T1000 (cell line): ENCODE measurements around the gene TSEN54.
"Not testable (repeated sequence)": the region's sequence is repeated elsewhere in the genome, so short reads cannot be mapped to it uniquely, and the experiment has no call there.

Source experiments
- DNase-seq: peaks from one replicate; lab custom pipeline; 2025; ENCODE audit warnings: mixed read lengths; lab: John Stamatoyannopoulos, UW

Gene TSEN54

GRCh38 chr17:75516255-75516618 is at the start of gene TSEN54:
TSS of gene TSEN54 (plus strand) at chr17:75516528. CDS start at chr17:75516561, 33 bp downstream.
- DNase-seq = peak; percentile 88

- no peak for DNase-seq
Observed at GRCh38 chr17:75468291-75468754, 48.0 kb upstream of the TSEN54 start.

- no peak for DNase-seq
Observed at GRCh38 chr17:75468779-75469373, 47.5 kb upstream of the TSEN54 start.

DNA sequence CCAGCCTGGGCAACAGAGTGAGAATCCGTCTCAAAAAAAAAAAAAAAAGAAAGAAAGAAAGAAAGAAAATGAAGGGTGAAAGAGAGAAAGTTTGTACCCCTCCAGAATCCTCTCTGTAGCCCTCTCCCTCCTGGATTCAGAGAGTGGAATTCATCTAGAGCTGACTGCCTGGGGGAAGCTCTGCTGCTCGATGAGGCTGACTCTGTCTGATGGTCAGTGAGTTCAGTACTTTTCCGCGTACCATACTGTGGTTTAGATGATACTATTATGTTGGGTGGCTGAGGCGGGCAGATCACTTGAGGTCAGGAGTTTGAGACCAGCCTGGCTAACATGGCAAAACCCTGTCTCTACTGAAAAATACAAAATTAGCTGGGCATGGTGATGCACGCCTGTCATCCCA is 45.1 kb upstream of the TSEN54 start:
- DNase-seq = no peak

- DNase-seq = no peak
Observed at GRCh38 chr17:75472119-75472518, 44.2 kb upstream of the TSEN54 start.

- no peak for DNase-seq
Observed at GRCh38 chr17:75473246-75473645, 43.1 kb upstream of the TSEN54 start.

DNA sequence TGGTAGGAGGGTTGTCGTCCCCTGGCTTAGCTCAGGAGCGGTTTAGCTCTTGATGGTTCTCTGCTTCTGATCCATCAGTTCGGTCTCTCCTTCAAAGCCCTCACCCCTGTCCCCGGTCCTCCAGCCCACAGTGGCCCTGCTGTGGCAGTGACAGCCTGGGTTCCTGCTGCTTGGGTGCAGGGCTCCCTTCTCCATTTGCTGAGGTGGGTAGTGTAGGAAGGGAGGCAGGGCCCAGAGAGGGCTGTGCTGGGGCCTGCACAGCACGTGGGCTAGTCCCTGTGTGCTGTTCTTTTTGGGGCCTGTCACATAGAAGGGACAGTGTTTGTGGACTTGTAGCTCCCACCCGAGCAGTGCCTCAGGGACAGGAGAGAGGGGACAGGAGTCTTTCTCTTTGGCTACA is 41.6 kb upstream of the TSEN54 start:
- no peak for DNase-seq

DNA sequence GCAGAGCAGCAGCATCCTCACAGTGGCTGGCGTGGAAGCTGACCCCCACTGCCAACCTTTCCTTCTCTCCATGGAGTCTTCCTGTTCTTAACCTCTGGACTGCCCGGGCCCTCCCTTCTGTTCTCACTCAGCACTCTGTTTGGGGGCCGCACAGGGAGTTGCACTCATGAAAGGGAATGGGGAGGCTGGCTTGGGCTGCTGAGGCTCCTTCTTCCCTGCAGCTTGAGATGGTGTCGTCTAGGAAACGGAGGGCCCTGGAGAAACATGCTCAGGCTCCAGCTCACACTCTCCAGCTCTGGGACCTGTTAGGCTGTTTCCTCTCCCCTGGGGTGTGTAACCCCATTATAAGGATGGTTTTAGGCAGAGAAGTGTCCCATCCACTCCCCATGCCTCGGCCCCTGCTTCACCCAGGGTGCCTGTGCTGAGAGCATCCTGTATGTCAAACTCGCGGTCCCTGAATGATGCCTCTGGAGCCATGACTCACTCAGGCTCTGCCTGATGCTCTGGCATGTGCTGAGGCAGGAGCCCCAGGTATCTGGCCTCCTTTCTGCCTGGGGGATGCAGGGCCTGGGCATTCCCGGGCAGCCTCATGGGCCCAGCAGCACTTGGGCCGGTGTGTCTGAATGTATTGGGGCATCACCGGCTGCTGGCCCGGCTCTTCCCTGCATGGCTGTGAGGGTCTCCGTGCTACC is 41.0 kb upstream of the TSEN54 start:
- DNase-seq = no peak

GRCh38 chr17:75475851-75476250 is 40.5 kb upstream of the TSEN54 start:
- DNase-seq = no peak

- DNase-seq = no peak
Observed at GRCh38 chr17:75476271-75476671, 40.1 kb upstream of the TSEN54 start.

- DNase-seq = no peak
Observed at GRCh38 chr17:75476752-75477489, 39.4 kb upstream of the TSEN54 start.

DNA sequence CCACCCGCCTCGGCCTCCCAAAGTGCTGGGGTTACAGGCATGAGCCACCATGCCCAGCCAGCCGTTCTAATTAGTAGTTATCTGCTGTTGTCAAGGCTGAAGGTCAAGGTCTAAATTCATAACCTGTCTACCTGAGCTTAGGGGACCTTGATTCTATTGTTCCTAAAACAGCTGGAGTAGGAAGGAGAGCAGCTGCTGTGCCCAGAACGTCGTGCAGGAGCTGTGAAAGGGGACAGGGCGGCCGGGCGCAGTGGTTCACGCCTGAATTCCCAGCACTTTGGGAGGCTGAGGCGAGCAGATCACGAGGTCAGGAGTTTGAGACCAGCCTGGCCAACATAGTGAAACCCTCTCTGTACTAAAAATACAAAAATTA is 38.9 kb upstream of the TSEN54 start:
- not testable (repeated sequence) for DNase-seq

GRCh38 chr17:75478508-75478907 is 37.8 kb upstream of the TSEN54 start:
- no peak for DNase-seq

DNA sequence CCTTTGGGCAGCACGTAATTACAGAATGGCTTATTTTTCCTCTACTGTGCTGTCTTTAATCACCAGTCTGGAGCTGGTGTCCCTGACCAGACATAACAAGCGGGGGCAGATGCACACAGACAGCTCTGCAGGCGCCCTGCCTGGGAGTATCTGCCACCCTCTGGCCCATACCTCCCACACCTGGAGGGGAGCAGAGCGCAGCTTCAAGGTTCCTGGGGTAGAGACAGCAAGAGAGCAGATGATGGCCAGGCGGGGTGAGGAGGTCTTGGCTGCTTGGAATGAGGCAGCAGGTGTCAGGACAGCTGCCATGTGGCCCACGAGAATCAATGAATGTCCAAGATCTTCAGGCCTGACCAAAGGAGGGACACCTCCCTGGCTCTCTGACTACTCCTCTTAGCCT is 36.0 kb upstream of the TSEN54 start:
- no peak for DNase-seq

- no peak for DNase-seq
Observed at GRCh38 chr17:75481194-75482068, 34.9 kb upstream of the TSEN54 start.

- DNase-seq = no peak
Observed at GRCh38 chr17:75482098-75482942, 34.0 kb upstream of the TSEN54 start.

- no peak for DNase-seq
Observed at GRCh38 chr17:75485688-75486087, 30.6 kb upstream of the TSEN54 start.

DNA sequence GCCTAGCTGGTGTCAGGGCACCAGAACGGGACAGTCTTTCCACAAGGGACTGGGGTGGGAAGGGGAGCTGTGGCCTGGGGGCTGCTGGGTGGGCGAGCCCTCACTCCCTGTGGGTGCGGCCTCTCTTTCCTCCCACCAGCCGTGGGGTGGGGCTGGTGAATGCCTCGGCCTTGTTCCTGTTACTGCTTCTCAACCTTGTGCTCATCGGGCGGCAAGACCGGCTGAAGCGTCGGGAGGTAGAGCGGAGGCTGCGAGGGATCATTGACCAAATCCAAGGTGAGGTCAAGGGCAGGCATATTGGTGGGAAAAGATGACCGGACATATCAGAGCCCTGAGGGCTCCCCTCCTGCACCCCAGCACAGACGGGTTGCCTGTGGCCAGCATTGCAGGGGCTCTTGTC is 30.2 kb upstream of the TSEN54 start:
- no peak for DNase-seq

DNA sequence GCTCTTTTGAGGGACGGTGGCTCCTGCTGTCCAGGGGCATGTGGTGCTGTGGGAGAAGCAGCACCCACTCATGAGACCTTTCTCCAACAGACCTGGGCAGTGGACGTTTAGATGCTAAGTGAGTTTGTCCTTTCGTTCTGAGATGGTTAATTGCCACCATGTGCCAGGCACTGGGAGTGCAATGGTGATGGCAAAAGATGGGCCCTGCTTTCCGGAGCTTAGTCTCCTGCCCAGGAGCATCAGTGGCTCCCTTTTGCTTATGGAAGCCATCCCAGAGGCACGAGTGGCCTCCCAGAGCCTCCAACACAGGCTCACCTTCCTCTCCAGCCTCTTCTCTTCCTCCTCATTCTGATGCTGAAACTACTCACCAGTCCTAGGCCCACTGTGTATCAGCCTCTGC is 29.4 kb upstream of the TSEN54 start:
- no peak for DNase-seq

GRCh38 chr17:75487351-75488070 is 28.8 kb upstream of the TSEN54 start:
- DNase-seq = no peak
